ENCODE results near the gene AQP2.

GRCh38 chr12:49902399-49903350 is 47.9 kb upstream of the AQP2 start:
- no peak for TF ChIP-seq CTCF (IDR thresholded peaks at IDR 0.05)
- TF ChIP-seq POLR2AphosphoS5 (IDR thresholded peaks at IDR 0.05): no peak
- TF ChIP-seq EP300 (IDR thresholded peaks at IDR 0.05; ENCODE audit: low read depth): no peak
